HG03045 (cell line): ENCODE measurements around the gene TLCD4.

ENCODE experiments used
- ATAC-seq: cut with Tn5 transposase; IDR thresholded peaks from one replicate; pipeline ENCODE4 v1.9.1; 2021; ENCODE audit warnings: mild to moderate bottlenecking, moderate library complexity; ENCODE audit not compliant: unreplicated experiment

Gene TLCD4

GRCh38 chr1:95094923-95095322 is 22.2 kb upstream of the TLCD4 start:
- ATAC-seq = no peak

GRCh38 chr1:95095833-95096217 is 21.3 kb upstream of the TLCD4 start:
- ATAC-seq = peak; percentile 90

GRCh38 chr1:95096218-95096841 is 20.8 kb upstream of the TLCD4 start:
- ATAC-seq = peak; percentile 24

- no peak for ATAC-seq
These were observed 19.7 kb upstream of the TLCD4 start for GRCh38 chr1:95097426-95097825.

- no peak for ATAC-seq
These were observed 19.0 kb upstream of the TLCD4 start for GRCh38 chr1:95098196-95098595.

GRCh38 chr1:95108792-95109191 is 8.4 kb upstream of the TLCD4 start:
- ATAC-seq = no peak

GRCh38 chr1:95111014-95111413 is 6.1 kb upstream of the TLCD4 start:
- ATAC-seq = no peak

- no peak for ATAC-seq
These were observed 3.5 kb upstream of the TLCD4 start for GRCh38 chr1:95113684-95114083.

GRCh38 chr1:95115708-95116137 is 1.4 kb upstream of the TLCD4 start:
- no peak for ATAC-seq

- peak; percentile 63 for ATAC-seq
These were observed 462 bp upstream of the TLCD4 start for GRCh38 chr1:95116580-95117206.

- no peak for ATAC-seq
These were observed 928 bp downstream of the TLCD4 start for GRCh38 chr1:95118067-95118499.

GRCh38 chr1:95118710-95119109 is 1.6 kb downstream of the TLCD4 start:
- no peak for ATAC-seq

GRCh38 chr1:95119273-95119672 is 2.1 kb downstream of the TLCD4 start:
- no peak for ATAC-seq

GRCh38 chr1:95122151-95122697 is 5.1 kb downstream of the TLCD4 start:
- no peak for ATAC-seq

GRCh38 chr1:95124342-95124741 is 7.2 kb downstream of the TLCD4 start:
- no peak for ATAC-seq

- no peak for ATAC-seq
These were observed 9.2 kb downstream of the TLCD4 start for GRCh38 chr1:95126366-95126765.

GRCh38 chr1:95126846-95127245 is 9.7 kb downstream of the TLCD4 start:
- no peak for ATAC-seq

- no peak for ATAC-seq
These were observed 10.2 kb downstream of the TLCD4 start for GRCh38 chr1:95127380-95127779.

- no peak for ATAC-seq
These were observed 15.6 kb downstream of the TLCD4 start for GRCh38 chr1:95132762-95133161.

GRCh38 chr1:95133687-95134086 is 16.5 kb downstream of the TLCD4 start:
- ATAC-seq = no peak

GRCh38 chr1:95138223-95138622 is 21.1 kb downstream of the TLCD4 start:
- no peak for ATAC-seq

- no peak for ATAC-seq
These were observed 21.9 kb downstream of the TLCD4 start for GRCh38 chr1:95139039-95139438.

- ATAC-seq = no peak
These were observed 23.6 kb downstream of the TLCD4 start for GRCh38 chr1:95140791-95141190.
